WTC11 (cell line): ENCODE results near the gene EI24. TPM values are rescaled to one million over a fixed set of nuclear protein-coding genes. Genes with fewer than 3 reads are reported as not detected.

Experiments
- ATAC-seq: fragments of 200-7000 bp; cut with Tn5 transposase; 2 replicates; pipeline ENCODE4 v1.10.0; 2021; ENCODE audit warnings: mild to moderate bottlenecking, moderate library complexity
- CTCF ChIA-PET: fragments of 300-600 bp; sonication (Branson Sonifier 250); formaldehyde crosslinking; loops from one replicate; lab custom pipeline; 2021; ENCODE audit warnings: antibody characterized with exemption; lab: Charles Lee
- POLR2A ChIA-PET: fragments of 350-600 bp; sonication (Branson Sonifier 250); formaldehyde crosslinking; loops from one replicate; lab custom pipeline; 2021; ENCODE audit warnings: antibody characterized with exemption; lab: Charles Lee
- DNase-seq: peaks from one replicate; pipeline ENCODE4 v3.0.0; 2021; ENCODE audit warnings: low spot score
- H3K27ac Mint-ChIP-seq: 2 replicates; pipeline ENCODE4 v1.8.0; 2021; ENCODE audit warnings: mixed read lengths
- H3K27me3 Mint-ChIP-seq: 2 replicates; pipeline ENCODE4 v1.8.0; 2021; ENCODE audit warnings: low read depth, mild to moderate bottlenecking, moderate library complexity, mixed read lengths
- H3K36me3 Mint-ChIP-seq: 2 replicates; pipeline ENCODE4 v1.8.0; 2021; ENCODE audit warnings: mixed read lengths
- H3K4me1 Mint-ChIP-seq: 2 replicates; pipeline ENCODE4 v1.8.0; 2022; ENCODE audit warnings: mixed read lengths
- H3K4me3 Mint-ChIP-seq: 2 replicates; pipeline ENCODE4 v1.8.0; 2021; ENCODE audit warnings: mild to moderate bottlenecking, moderate library complexity, mixed read lengths
- H3K9me3 Mint-ChIP-seq: 2 replicates; pipeline ENCODE4 v1.8.0; 2021; ENCODE audit warnings: mixed read lengths
- AFF4 ChIP-seq: sonication (generic); formaldehyde crosslinking; IDR thresholded peaks from 2 replicates; pipeline ENCODE4 v1.8.1; 2023; ENCODE audit warnings: mild to moderate bottlenecking, missing genetic modification reagents, borderline replicate concordance
- ATF2 ChIP-seq: sonication (generic); formaldehyde crosslinking; IDR thresholded peaks from 2 replicates; pipeline ENCODE4 v1.8.1; 2022; ENCODE audit warnings: low read depth, missing genetic modification reagents, borderline replicate concordance
- CBFB ChIP-seq: sonication (generic); formaldehyde crosslinking; IDR thresholded peaks from 2 replicates; pipeline ENCODE4 v1.8.1; 2022; ENCODE audit warnings: mild to moderate bottlenecking, low read depth, missing genetic modification reagents
- ELF4 ChIP-seq: sonication (generic); formaldehyde crosslinking; IDR thresholded peaks from 2 replicates; pipeline ENCODE4 v1.8.1; 2022; ENCODE audit warnings: low read depth, mild to moderate bottlenecking, moderate library complexity, missing genetic modification reagents
- FOXK1 ChIP-seq: sonication (generic); formaldehyde crosslinking; IDR thresholded peaks from 2 replicates; pipeline ENCODE4 v1.8.0; 2022; ENCODE audit warnings: mild to moderate bottlenecking, moderate library complexity, missing genetic modification reagents
- KAT7 ChIP-seq: sonication (generic); formaldehyde crosslinking; IDR thresholded peaks from 2 replicates; pipeline ENCODE4 v1.8.1; 2023; ENCODE audit warnings: missing genetic modification reagents, mild to moderate bottlenecking, borderline replicate concordance
- NFE2L1 ChIP-seq: sonication (generic); formaldehyde crosslinking; IDR thresholded peaks from 2 replicates; pipeline ENCODE4 v1.8.1; 2023; ENCODE audit warnings: missing genetic modification reagents
- RELA ChIP-seq: sonication (generic); formaldehyde crosslinking; IDR thresholded peaks from 2 replicates; pipeline ENCODE4 v1.8.1; 2022; ENCODE audit warnings: missing genetic modification reagents, mild to moderate bottlenecking, borderline replicate concordance
- ZNF219 ChIP-seq: sonication (generic); formaldehyde crosslinking; IDR thresholded peaks from 2 replicates; pipeline ENCODE4 v1.8.0; 2023; ENCODE audit warnings: missing genetic modification reagents, mild to moderate bottlenecking, borderline replicate concordance
- ZNF232 ChIP-seq: sonication (generic); formaldehyde crosslinking; IDR thresholded peaks from 2 replicates; pipeline ENCODE4 v1.8.0; 2022; ENCODE audit warnings: mild to moderate bottlenecking, missing genetic modification reagents
- ZNF317 ChIP-seq: sonication (generic); formaldehyde crosslinking; IDR thresholded peaks from 2 replicates; pipeline ENCODE4 v1.8.1; 2023; ENCODE audit warnings: low read depth, mild to moderate bottlenecking, moderate library complexity, missing genetic modification reagents, borderline replicate concordance
- ZNF396 ChIP-seq: fragments of 250-450 bp; sonication (Bioruptor Pico); IDR thresholded peaks from 2 replicates; pipeline ENCODE4 v1.8.0; 2021; ENCODE audit warnings: mild to moderate bottlenecking, moderate library complexity, borderline replicate concordance
- ZNF423 ChIP-seq: fragments of 250-450 bp; sonication (Bioruptor Pico); IDR thresholded peaks from 2 replicates; pipeline ENCODE4 v2.1.2; 2022; ENCODE audit warnings: mild to moderate bottlenecking, moderate library complexity
- ZNF512 ChIP-seq: sonication (generic); formaldehyde crosslinking; IDR thresholded peaks from 2 replicates; pipeline ENCODE4 v1.8.1; 2022; ENCODE audit warnings: missing genetic modification reagents, borderline replicate concordance
- total RNA-seq: library from RNA; stranded (reverse); gene quantifications from 3 replicates; pipeline ENCODE4 v1.2.3, GENCODE V29; 2021

Gene EI24
- total RNA-seq, 1 experiment from 2014 or later: 120 TPM

GRCh38 chr11:125583496-125583895, 14.2 kb downstream of the EI24 start:
- DNase-seq: no peak
- H3K27ac Mint-ChIP-seq: no peak overlapping the region
- TF ChIP-seq RELA (CRISPR knock-in tag) (no peak), ZNF232 (CRISPR knock-in tag) (no peak), ZNF512 (CRISPR knock-in tag) (no peak)
- TF ChIP-seq, all 79 proteins: peak for 0
- no peaks in the 10 kb centered on the region for H3K9me3 Mint-ChIP-seq
- peaks cover 40% of the 10 kb centered on the region for H3K36me3 Mint-ChIP-seq
- ChIA-PET CTCF (no interaction called here), POLR2A (interaction anchor here (0.6 to 1.3 kb wide), 2 partner anchors 9 to 187 kb away, joined by 3 to 4 read pairs; partner anchors contain the start of gene STT3A)
- no peak overlapping the region for H3K4me3 Mint-ChIP-seq
- H3K27me3 Mint-ChIP-seq: no peaks in the 10 kb centered on the region
- ATAC-seq: no peak
- H3K4me1 Mint-ChIP-seq: 0 out of 2 replicates have a peak, but pooled peaks cover 3% of the 10 kb centered on the region

GRCh38 chr11:125585487-125585886, 16.2 kb downstream of the EI24 start:
- TF ChIP-seq KAT7 (no peak), CBFB (CRISPR knock-in tag) (no peak), ZNF396 (no peak), AFF4 (CRISPR knock-in tag) (no peak), ELF4 (CRISPR knock-in tag) (no peak), ZNF219 (no peak)
- H3K36me3 Mint-ChIP-seq: peaks cover 27% of the 10 kb centered on the region
- H3K27ac Mint-ChIP-seq: no peak overlapping the region
- no peak overlapping the region for H3K4me3 Mint-ChIP-seq
- CTCF ChIA-PET: no interaction called here
- no peaks in the 10 kb centered on the region for H3K9me3 Mint-ChIP-seq
- H3K4me1 Mint-ChIP-seq: 0 out of 2 replicates have a peak, but pooled peaks cover 3% of the 10 kb centered on the region
- ATAC-seq: no peak
- POLR2A ChIA-PET: no interaction called here
- H3K27me3 Mint-ChIP-seq: no peaks in the 10 kb centered on the region
- DNase-seq: no peak

GRCh38 chr11:125586623-125587022, 17.3 kb downstream of the EI24 start:
- Mint-ChIP-seq H3K9me3 (no peaks in the 10 kb centered on the region), H3K4me1 (peaks cover 7% of the 10 kb centered on the region), H3K36me3 (peaks cover 21% of the 10 kb centered on the region), H3K4me3 (no peak overlapping the region), H3K27me3 (no peaks in the 10 kb centered on the region), H3K27ac (no peak overlapping the region)
- ChIA-PET POLR2A (no interaction called here), CTCF (no interaction called here)
- ATAC-seq: no peak
- no peak for DNase-seq
- TF ChIP-seq NFE2L1 (CRISPR knock-in tag) (no peak), ZNF317 (CRISPR knock-in tag) (no peak), ZNF423 (no peak), CBFB (CRISPR knock-in tag) (no peak), FOXK1 (CRISPR knock-in tag) (no peak), ATF2 (CRISPR knock-in tag) (no peak)
- TF ChIP-seq, all 79 proteins: peak for 0
